K562 (cell line): Measurements from ENCODE around the gene ZNRF3. TPM values are rescaled to one million over a fixed set of nuclear protein-coding genes. Genes with fewer than 3 reads are reported as not detected.

Experiments used
- ATAC-seq: fragments of 200-7000 bp; cut with Tn5 transposase; 3 replicates; pipeline ENCODE4 v1.9.1; 2020; ENCODE audit warnings: moderate library complexity
- BruUV-seq: library from RNA; stranded (reverse); fragments of 400-500 nt; replicated peaks from 2 replicates; lab custom pipeline; 2021; lab: Mats Ljungman, UMichigan
- CTCF ChIA-PET: fragments of 300-600 bp; formaldehyde crosslinking; extraction: SDS; loops from one replicate; lab custom pipeline; 2021; ENCODE audit warnings: low intra/inter-chr PET ratio; lab: Yijun Ruan, JAX
- POLR2A ChIA-PET: fragments of 300-600, 350-650 bp; sonication (Branson Sonifier 250); formaldehyde crosslinking; extraction: SDS; loops from one replicate; lab custom pipeline; 2021; ENCODE audit warnings: antibody characterized with exemption, inconsistent platforms; lab: Yijun Ruan, JAX
- DNase-seq, 4 experiments: peaks; one replicate each; pipeline versions ENCODE4 v3.0.0 to v3.0.0-alpha.2; 2011 to 2018; ENCODE audit warnings: low spot score in 3 of 4, mixed read lengths in 3 of 4; ENCODE audit errors: extremely low read depth in 1 of 4
- FAIRE-seq: peaks from 2 replicates; lab custom pipeline; 2011; peaks lifted over from hg19 to GRCh38; lab: Jason Lieb, UNC
- H2AFZ ChIP-seq: 2 replicates; pipeline ENCODE4 v1.6.0; 2011; ENCODE audit warnings: low read depth, low read length, control low read depth, inconsistent platforms
- H3K27ac ChIP-seq: fragments of 200-600 bp; 3 replicates; pipeline ENCODE4 v1.8.0; 2011; ENCODE audit warnings: low read depth, mild to moderate bottlenecking, control low read depth, inconsistent platforms, low read length, moderate library complexity, mixed read lengths; ENCODE audit errors: extremely low read depth
- H3K27me3 ChIP-seq, 2 experiments: fragments of 300-600 bp in 1 of 2; 2 replicates in 1 of 2; 3 replicates in 1 of 2; pipeline versions ENCODE4 v1.6.0 to v1.8.0; 2011; ENCODE audit warnings: inconsistent platforms in 2 of 2, low read length in 2 of 2, mild to moderate bottlenecking in 1 of 2, mixed read lengths in 1 of 2, moderate library complexity in 1 of 2; ENCODE audit not compliant: control insufficient read depth in 2 of 2, insufficient read depth in 2 of 2
- H3K36me3 ChIP-seq: fragments of 300-600 bp; 3 replicates; pipeline ENCODE4 v1.8.0; 2011; ENCODE audit warnings: mild to moderate bottlenecking, low read length, inconsistent platforms; ENCODE audit not compliant: control insufficient read depth, insufficient read depth
- H3K4me1 ChIP-seq, 2 experiments: fragments of 200-600 bp in 1 of 2; replicated peaks in 1 of 2; 2 replicates in 1 of 2; 3 replicates in 1 of 2; pipeline versions ENCODE4 v1.5.1 to v1.8.0; 2011; ENCODE audit warnings: inconsistent platforms in 2 of 2, low read length in 2 of 2, mild to moderate bottlenecking in 1 of 2, mixed read lengths in 1 of 2, moderate library complexity in 1 of 2; ENCODE audit not compliant: control insufficient read depth in 2 of 2, insufficient read depth in 2 of 2
- H3K4me2 ChIP-seq: 2 replicates; pipeline ENCODE4 v1.6.1; 2011; ENCODE audit warnings: low read length, control low read depth, inconsistent platforms, mixed read lengths; ENCODE audit not compliant: insufficient read depth
- H3K4me3 ChIP-seq: fragments of 200-600 bp; sonication (generic), shearing (Covaris generic); 2 replicates; pipeline ENCODE4 v1.5.1; 2016; ENCODE audit warnings: control low read depth, inconsistent platforms
- H3K79me2 ChIP-seq: fragments of 200-600 bp; 3 replicates; pipeline ENCODE4 v1.8.0; 2011; ENCODE audit warnings: low read length, inconsistent platforms; ENCODE audit not compliant: control insufficient read depth, insufficient read depth
- H3K9ac ChIP-seq, 2 experiments: 2 replicates each; pipeline versions ENCODE4 v1.6.0 to v1.6.1; 2011; ENCODE audit warnings: low read depth in 2 of 2, low read length in 2 of 2, control low read depth in 1 of 2, inconsistent platforms in 1 of 2, mild to moderate bottlenecking in 1 of 2, mixed read lengths in 1 of 2; ENCODE audit not compliant: insufficient read depth in 1 of 2
- H3K9me1 ChIP-seq: one replicate; pipeline ENCODE4 v1.6.0; 2011; ENCODE audit warnings: inconsistent platforms, mild to moderate bottlenecking, low read length, moderate library complexity; ENCODE audit not compliant: control insufficient read depth, insufficient read depth
- H3K9me3 ChIP-seq: replicated peaks from 2 replicates; pipeline ENCODE4 v1.5.1; 2011; ENCODE audit warnings: low read depth, low read length, inconsistent platforms; ENCODE audit not compliant: control insufficient read depth, insufficient read depth
- H4K20me1 ChIP-seq: replicated peaks from 2 replicates; pipeline ENCODE4 v1.6.1; 2011; ENCODE audit warnings: low read length, inconsistent platforms, mixed read lengths; ENCODE audit not compliant: control insufficient read depth, insufficient read depth
- ARID1B ChIP-seq: fragments of 450-650 bp; IDR thresholded peaks from 2 replicates; pipeline ENCODE4 v1.6.1; 2016; ENCODE audit warnings: antibody characterized with exemption, mild to moderate bottlenecking, inconsistent platforms
- BCL6 ChIP-seq: fragments of 250-450 bp; sonication (Bioruptor Pico); IDR thresholded peaks from 2 replicates; pipeline ENCODE4 v1.4.0; 2020
- CEBPZ ChIP-seq: fragments of 150-350 bp; IDR thresholded peaks from 2 replicates; pipeline ENCODE4 v1.6.1; 2014; ENCODE audit warnings: low read depth, mild to moderate bottlenecking, low read length, borderline replicate concordance
- GABPA ChIP-seq: fragments of 200-800 bp; sonication (Bioruptor generic); conservative IDR thresholded peaks from 2 replicates; pipeline ENCODE4 v1.6.1; 2016; ENCODE audit warnings: low read depth, missing genetic modification characterization, missing compliant biosample characterization
- HDAC3 ChIP-seq: fragments of 450-650 bp; IDR thresholded peaks from 2 replicates; pipeline ENCODE4 v1.6.1; 2018; ENCODE audit warnings: borderline replicate concordance, mild to moderate bottlenecking, moderate library complexity; ENCODE audit not compliant: partially characterized antibody
- LEF1 ChIP-seq: fragments of 450-650 bp; IDR thresholded peaks from 2 replicates; pipeline ENCODE4 v1.6.1; 2016; ENCODE audit warnings: mild to moderate bottlenecking
- SAP30 ChIP-seq: fragments of 200-600 bp; sonication (generic); IDR thresholded peaks from 2 replicates; pipeline ENCODE4 v1.6.1; 2012; ENCODE audit warnings: borderline replicate concordance, low read depth, mild to moderate bottlenecking, moderate library complexity, low read length, control low read depth, inconsistent platforms; ENCODE audit not compliant: insufficient read depth, poor library complexity, severe bottlenecking
- SETDB1 ChIP-seq: IDR thresholded peaks from one replicate; pipeline ENCODE4 v1.6.1; 2012; ENCODE audit warnings: low read length, control low read depth, inconsistent platforms
- SNRNP70 ChIP-seq: fragments of 200-400 bp; formaldehyde crosslinking; optimal IDR thresholded peaks from 2 replicates; pipeline ENCODE3; 2017; ENCODE audit warnings: low read depth, low read length
- SRSF9 ChIP-seq: fragments of 200-400 bp; formaldehyde crosslinking; IDR thresholded peaks from 2 replicates; pipeline ENCODE4 v1.6.1; 2017; ENCODE audit warnings: low read depth, low read length, borderline replicate concordance
- WHSC1 ChIP-seq: IDR thresholded peaks from one replicate; pipeline ENCODE4 v1.6.1; 2012; ENCODE audit warnings: low read length, control low read depth, inconsistent platforms
- ZBTB33 ChIP-seq: sonication (generic); formaldehyde crosslinking; IDR thresholded peaks from 2 replicates; pipeline ENCODE4 v1.8.1; 2023; ENCODE audit warnings: mild to moderate bottlenecking, missing genetic modification reagents
- ZNF511 ChIP-seq: sonication (generic); formaldehyde crosslinking; IDR thresholded peaks from 2 replicates; pipeline ENCODE4 v1.8.0; 2022; ENCODE audit warnings: mild to moderate bottlenecking, missing genetic modification reagents
- WGBS: fragments of 100-300 bp; shearing (Covaris generic); methylation state at CpG from one replicate; pipeline ENCODE4 v1.1.6; 2016; ENCODE audit warnings: low coverage, mixed read lengths; ENCODE audit not compliant: insufficient coverage; ENCODE audit errors: missing lambda C conversion rate; 5-methylcytosine and 5-hydroxymethylcytosine counted together
- in situ Hi-C: fragments of 300-500 bp; cut with MboI; formaldehyde crosslinking; loops from 4 replicates; pipeline ENCODE4 v1.15.0; 2018; ENCODE audit warnings: inconsistent platforms, mixed read lengths
- intact Hi-C: fragments of 100-400 bp; cut with micrococcal nuclease; formaldehyde crosslinking; loops from 2 replicates; pipeline ENCODE4 v1.14.2; 2022
- polyA plus RNA-seq, 8 experiments: library from polyadenylated mRNA; depleted of rRNA in 4 of 8; stranded (reverse) in 5 of 8; unstranded in 3 of 8; fragments of >200 nt; fragmentation: Nextera tagmentation in 2 of 8; fragmentation: Illumina TruSeq in 1 of 8; extraction: Ambion mirVana in 2 of 8; extraction: Trizol in 1 of 8; gene quantifications; 2 replicates each; pipeline versions ENCODE4 v1.2.1 to v1.2.3, GENCODE V29; 2011 to 2014; ENCODE audit warnings: inconsistent platforms in 1 of 8, missing spikeins in 1 of 8
- total RNA-seq, 7 experiments: library from RNA; depleted of rRNA in 6 of 7; stranded (reverse); fragments of >200 nt in 6 of 7; fragmentation: Illumina TruSeq in 2 of 7; extraction: Trizol in 2 of 7; gene quantifications; 2 replicates each; pipeline versions ENCODE4 v1.2.1 to v1.2.3, GENCODE V29; 2011 to 2021; ENCODE audit warnings: low replicate concordance in 1 of 7

The ZNRF3 gene
- total and polyA plus RNA-seq, 9 of the 15 experiments (the other 6 are each of a cell fraction or from before 2014, with no cell fraction given): 0.41 to 5.9 (median 1.7) TPM

- Histone ChIP-seq H3K4me3 (no peak overlapping the region), H3K9ac (no peak overlapping the region), H2AFZ (no peak overlapping the region), H3K36me3 (no peaks in the 10 kb centered on the region), H3K27me3 (no peaks in the 10 kb centered on the region; a peak in 1 of 5 replicates), H4K20me1 (no peaks in the 10 kb centered on the region), H3K27ac (no peak overlapping the region), H3K79me2 (no peaks in the 10 kb centered on the region), H3K4me1 (no peaks in the 10 kb centered on the region; a peak in 2 of 5 replicates), H3K9me1 (no peaks in the 10 kb centered on the region), H3K4me2 (no peak overlapping the region), H3K9me3 (no peaks in the 10 kb centered on the region)
- ATAC-seq (no peak), DNase-seq (no peak), FAIRE-seq (no peak)
- POLR2A ChIA-PET: interaction anchor here (0.5 to 1.7 kb wide), 3 partner anchors 11 to 93 kb away, joined by 3 to 6 read pairs (median 5); no protein-coding TSS in a partner anchor
- WGBS: 0% methylated on average over 6 of the region's 7 CpGs
- no TSS peak for BruUV-seq
- in situ Hi-C loops: no loop called here
- intact Hi-C loops: loop anchor here (10.0 kb wide), 1 partner anchor 89 kb away; no protein-coding TSS in a partner anchor
- CTCF ChIA-PET: no interaction called here
- TF ChIP-seq BCL6 (no peak), ZBTB33 (CRISPR knock-in tag) (no peak), HDAC3 (no peak), SAP30 (no peak), GABPA (tag) (peak; percentile 36; the same call in 1 of the 2 replicates), SRSF9 (no peak), ZNF511 (CRISPR knock-in tag) (no peak), WHSC1 (no peak), SETDB1 (no peak), LEF1 (no peak), SNRNP70 (no peak), ARID1B (0 out of 2 replicates have a peak, but pooled peaks have one; percentile 30), CEBPZ (no peak)
These were observed 182.3 kb downstream of the ZNRF3 start for GRCh38 chr22:29065468-29066190.
